ENCODE results near the gene RHBDD1. TPM values are rescaled to one million over a fixed set of nuclear protein-coding genes. Genes with fewer than 3 reads are reported as not detected.
"Not testable (repeated sequence)": the region's sequence is repeated elsewhere in the genome, so short reads cannot be mapped to it uniquely, and the experiment has no call there.

RHBDD1 gene
- total RNA-seq, 1 donor from 2014 or later, result 4.6 TPM

- DNase-seq (ENCODE audit: low read depth in 2 of 2), result no peak
Observed at GRCh38 chr2:226839951-226840350, 4.1 kb downstream of the RHBDD1 start.

GRCh38 chr2:226843001-226843400, 7.1 kb downstream of the RHBDD1 start:
- DNase-seq (ENCODE audit: low read depth in 2 of 2), result not testable (repeated sequence)

- no peak for DNase-seq (ENCODE audit: low read depth in 2 of 2)
Observed at GRCh38 chr2:226845386-226846116, 9.7 kb downstream of the RHBDD1 start.

GRCh38 chr2:226847090-226847489, 11.2 kb downstream of the RHBDD1 start:
- no peak for DNase-seq (ENCODE audit: low read depth in 2 of 2)

GRCh38 chr2:226847511-226847910, 11.7 kb downstream of the RHBDD1 start:
- DNase-seq (ENCODE audit: low read depth in 2 of 2), result no peak

GRCh38 chr2:226849349-226849748, 13.5 kb downstream of the RHBDD1 start:
- no peak for DNase-seq (ENCODE audit: low read depth in 2 of 2)

GRCh38 chr2:226850024-226850423, 14.2 kb downstream of the RHBDD1 start:
- DNase-seq (ENCODE audit: low read depth in 2 of 2), result no peak

GRCh38 chr2:226855787-226856186, 19.9 kb downstream of the RHBDD1 start:
- DNase-seq (ENCODE audit: low read depth in 2 of 2), result no peak

- no peak for DNase-seq (ENCODE audit: low read depth in 2 of 2)
Observed at GRCh38 chr2:226860087-226860486, 24.2 kb downstream of the RHBDD1 start.

- DNase-seq (ENCODE audit: low read depth in 2 of 2), result no peak
Observed at GRCh38 chr2:226862623-226863022, 26.8 kb downstream of the RHBDD1 start.

- DNase-seq (ENCODE audit: low read depth in 2 of 2), result no peak
Observed at GRCh38 chr2:226865273-226865672, 29.4 kb downstream of the RHBDD1 start.

GRCh38 chr2:226865710-226866109, 29.9 kb downstream of the RHBDD1 start:
- DNase-seq (ENCODE audit: low read depth in 2 of 2), result no peak

GRCh38 chr2:226868331-226869162, 32.7 kb downstream of the RHBDD1 start:
- no peak for DNase-seq (ENCODE audit: low read depth in 2 of 2)

- no peak for DNase-seq (ENCODE audit: low read depth in 2 of 2)
Observed at GRCh38 chr2:226869371-226869770, 33.5 kb downstream of the RHBDD1 start.

GRCh38 chr2:226873051-226873620, 37.3 kb downstream of the RHBDD1 start:
- DNase-seq (ENCODE audit: low read depth in 2 of 2), result no peak

GRCh38 chr2:226873826-226874225, 38.0 kb downstream of the RHBDD1 start:
- DNase-seq (ENCODE audit: low read depth in 2 of 2), result no peak

GRCh38 chr2:226874749-226875148, 38.9 kb downstream of the RHBDD1 start:
- DNase-seq (ENCODE audit: low read depth in 2 of 2), result no peak

- no peak for DNase-seq (ENCODE audit: low read depth in 2 of 2)
Observed at GRCh38 chr2:226875438-226876225, 39.8 kb downstream of the RHBDD1 start.

GRCh38 chr2:226877491-226877890, 41.6 kb downstream of the RHBDD1 start:
- DNase-seq (ENCODE audit: low read depth in 2 of 2), result no peak

GRCh38 chr2:226881287-226881686, 45.4 kb downstream of the RHBDD1 start:
- no peak for DNase-seq (ENCODE audit: low read depth in 2 of 2)

GRCh38 chr2:226882606-226883005, 46.8 kb downstream of the RHBDD1 start:
- no peak for DNase-seq (ENCODE audit: low read depth in 2 of 2)

All from dermis microvascular lymphatic vessel endothelial cell (primary cell).